ENCODE results near the gene DNAJA4. TPM values are rescaled to one million over a fixed set of nuclear protein-coding genes. Genes with fewer than 3 reads are reported as not detected.

The DNAJA4 gene
- 3.1 TPM for polyA plus RNA-seq (2013, experiment 1 of 2; ENCODE audit: insufficient read length)
- polyA plus RNA-seq (2013, experiment 2 of 2; ENCODE audit: insufficient read length): 1.8 TPM

DNA sequence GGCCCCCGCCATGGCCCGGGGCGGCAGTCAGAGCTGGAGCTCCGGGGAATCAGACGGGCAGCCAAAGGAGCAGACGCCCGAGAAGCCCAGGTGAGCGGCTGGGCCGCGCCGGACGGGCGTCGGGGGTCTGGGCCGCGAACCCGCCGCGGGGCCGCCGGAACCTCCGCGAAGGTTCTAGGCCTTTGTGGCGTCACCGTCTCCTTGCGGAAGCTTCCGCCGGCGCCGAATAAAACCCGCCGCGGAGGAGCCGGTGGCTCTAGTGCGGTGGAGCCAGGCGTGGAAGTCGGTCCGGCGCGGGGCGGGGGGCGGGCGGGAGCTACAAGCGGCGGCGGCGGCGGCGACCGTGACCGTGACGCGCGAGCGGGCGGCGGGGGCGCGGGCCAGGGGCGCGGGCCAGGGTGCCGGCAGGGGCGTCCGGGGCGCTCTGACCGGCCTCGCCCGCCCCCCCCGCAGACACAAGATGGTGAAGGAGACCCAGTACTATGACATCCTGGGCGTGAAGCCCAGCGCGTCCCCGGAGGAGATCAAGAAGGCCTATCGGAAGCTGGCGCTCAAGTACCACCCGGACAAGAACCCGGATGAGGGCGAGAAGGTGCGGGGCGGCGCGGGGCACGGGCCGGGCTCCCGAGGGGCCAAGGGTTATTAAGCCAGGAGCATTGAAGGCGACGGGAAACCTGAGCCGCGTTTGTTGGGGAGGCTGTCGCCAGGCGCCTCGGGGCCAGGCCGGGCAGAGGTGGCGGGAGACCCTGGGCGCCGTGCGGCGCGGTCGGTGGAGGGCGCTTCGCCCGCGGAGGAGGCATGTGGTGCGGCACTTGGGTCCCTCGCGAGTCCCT lies at the start of gene DNAJA4:
Gene DNAJA4 (plus strand): TSS at position 259 of the 833 bp plus-strand sequence. CDS start 202 bp downstream, at position 461.
- peak; percentile 46 for DNase-seq

DNA sequence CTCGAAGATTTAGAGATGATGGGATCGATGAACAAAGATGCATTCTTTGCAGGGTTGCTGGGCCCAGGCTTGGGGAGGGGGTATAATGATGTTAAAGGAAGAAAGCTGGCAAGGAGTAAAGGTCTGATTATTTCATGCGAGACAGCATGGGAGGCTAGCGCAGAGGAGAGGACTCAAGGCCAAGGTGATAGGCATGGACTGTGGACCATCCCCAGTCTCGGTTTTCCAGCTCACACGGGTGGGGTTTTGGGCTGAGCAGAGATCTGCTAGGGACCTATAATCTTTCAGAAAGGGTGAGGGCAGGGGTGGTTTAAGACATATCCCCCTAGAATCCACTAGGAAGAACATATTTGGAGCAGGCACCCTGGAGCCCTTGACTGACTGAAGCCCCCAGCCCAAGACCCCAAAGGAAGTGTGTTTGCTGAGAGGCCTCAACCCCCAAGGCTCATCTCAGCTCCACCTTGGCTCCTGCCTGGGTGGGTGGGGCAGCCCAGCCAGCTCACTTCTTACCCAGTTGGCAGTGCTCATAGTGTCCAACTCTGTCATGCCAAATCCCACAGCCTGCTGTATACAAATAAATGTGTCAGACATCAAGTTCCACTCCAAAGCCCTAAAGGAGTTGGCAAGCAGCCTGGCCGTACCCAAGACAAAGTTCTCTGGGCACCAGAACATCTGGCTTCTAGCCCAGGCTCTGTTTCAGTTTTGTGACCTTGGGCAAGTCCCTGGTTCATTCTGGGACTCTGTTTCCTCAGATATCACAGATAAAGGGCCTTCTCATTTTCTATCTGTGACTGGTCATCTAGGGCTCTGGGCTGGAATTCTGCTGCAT lies 47.9 kb upstream of the DNAJA4 start:
- no peak for DNase-seq

DNA sequence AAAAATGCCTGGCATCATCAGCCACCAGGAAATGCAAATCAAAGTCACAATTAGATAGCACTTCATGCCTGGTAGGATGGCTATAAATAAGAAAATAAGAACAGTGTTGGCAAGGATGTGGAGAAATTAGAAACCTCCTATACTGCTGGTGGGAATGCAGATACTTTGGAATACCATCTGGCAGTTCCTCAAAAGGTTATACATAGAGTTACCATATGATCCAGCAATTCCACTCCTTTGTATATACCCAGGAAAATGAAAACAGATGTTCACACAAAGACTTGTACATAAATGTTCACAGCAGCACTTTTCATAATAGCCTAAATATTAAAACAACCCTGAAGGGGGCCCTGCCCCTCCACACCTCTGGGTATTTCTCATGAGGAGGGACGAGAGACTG lies 43.6 kb upstream of the DNAJA4 start:
- no peak for DNase-seq

DNA sequence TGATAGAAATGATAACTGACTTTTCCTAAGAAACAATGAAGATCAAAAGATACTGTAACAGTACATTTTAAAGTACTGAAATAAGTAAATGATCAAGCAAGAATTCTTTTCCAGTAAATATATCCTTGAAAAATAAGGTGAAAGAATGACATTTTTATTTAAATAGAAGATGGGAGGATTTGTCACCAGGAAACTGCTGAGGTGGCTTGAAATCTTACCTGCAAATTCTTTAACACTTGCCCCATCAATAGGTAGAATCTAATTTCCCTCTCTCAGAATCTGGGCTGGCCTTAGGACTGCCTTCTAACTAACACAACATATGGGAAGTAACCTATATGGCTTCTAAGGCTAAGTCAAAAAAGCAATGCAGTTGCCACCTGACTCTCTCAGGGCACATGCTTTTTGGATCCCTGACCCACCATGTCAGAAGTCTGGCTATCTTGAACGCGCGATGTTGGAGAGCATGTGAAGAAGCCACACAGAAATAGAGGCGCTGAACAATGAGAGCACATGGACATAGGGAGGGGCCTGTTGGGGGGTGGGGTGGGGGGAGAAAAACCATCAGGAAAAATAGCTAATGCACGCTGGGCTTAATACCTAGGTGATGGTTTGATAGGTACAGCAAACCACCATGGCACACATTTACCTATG lies 41.5 kb upstream of the DNAJA4 start:
- DNase-seq: no peak

DNA sequence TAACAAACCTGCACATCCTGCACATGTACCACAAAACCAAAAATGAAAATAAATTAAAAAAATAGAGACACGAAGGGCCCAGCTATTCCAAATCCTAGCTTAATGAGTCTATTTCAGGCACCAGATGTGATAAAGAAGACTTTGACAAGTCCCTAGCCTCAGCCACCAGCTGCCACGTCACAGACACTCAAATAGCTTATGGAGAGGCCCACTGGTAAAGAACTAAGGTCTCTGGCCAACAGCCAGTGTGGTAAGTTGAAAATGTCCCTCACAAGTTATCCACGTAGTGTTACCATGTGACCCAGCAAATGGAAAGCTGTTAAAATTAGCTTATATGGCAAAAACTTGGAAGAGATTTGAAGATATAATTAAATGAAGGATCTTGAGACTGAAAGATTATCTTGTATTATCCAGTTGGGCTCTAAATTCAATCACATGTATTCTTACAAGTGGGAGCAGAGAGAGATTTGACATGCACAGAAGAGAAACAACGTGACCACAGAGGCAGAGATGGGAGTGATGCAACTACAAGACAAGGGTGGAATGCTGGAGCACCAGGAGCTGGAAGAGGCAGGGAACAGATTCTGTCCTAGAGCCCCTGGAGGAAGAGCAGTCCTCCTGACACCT lies 40.9 kb upstream of the DNAJA4 start:
- DNase-seq: peak; percentile 11

DNA sequence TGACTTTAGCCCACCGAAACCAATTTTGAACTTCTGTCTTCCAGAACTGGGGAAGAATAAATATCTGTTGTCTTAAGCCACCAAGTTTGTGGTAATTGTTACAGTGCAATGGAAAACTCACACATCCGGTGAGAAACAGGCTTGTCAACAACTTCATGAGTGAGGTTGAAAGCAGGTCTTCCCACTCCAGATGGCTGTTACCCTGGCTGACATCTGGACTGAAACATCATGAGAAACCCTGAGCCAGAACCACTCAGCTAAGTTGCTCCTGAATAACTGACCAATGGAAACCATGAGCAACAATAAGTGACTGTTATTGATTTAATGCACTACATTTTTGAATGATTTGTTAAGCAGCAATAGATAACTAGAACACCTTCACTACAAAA lies 40.3 kb upstream of the DNAJA4 start:
- no peak for DNase-seq

DNA sequence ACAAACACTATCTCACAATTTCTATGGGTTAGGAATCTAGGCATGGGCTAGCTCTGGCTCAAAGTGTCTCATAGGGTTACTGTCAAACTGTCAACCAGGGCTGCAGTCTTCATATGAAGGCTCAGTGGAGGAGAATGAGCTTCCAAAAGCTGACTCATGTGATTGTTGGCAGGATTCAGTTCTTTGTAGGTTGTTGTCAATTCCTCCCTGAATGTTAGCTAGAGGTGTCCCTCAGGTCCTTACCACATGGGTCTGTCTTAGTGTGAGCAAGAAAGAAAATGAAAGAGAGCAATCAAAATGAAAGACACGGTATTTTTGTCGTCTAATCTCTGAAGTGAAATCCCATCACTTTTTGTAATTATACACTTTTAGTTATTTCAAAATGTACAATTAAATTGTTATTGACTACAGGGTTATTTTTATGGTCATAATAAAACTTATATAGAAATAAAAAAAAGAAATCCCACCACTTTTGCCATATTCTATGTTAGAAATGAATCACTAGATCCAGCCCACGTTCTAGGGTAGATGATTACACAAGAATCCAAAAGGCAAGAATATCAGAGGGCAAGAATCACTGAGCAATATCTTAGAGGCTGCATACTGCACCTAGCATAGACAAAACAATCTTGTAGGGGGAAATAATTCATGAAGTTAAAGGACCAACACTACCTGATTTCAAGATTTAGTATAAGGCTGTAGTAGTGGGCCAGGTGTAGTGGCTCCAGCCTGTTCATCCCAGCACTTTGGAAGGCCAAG lies 38.4 kb upstream of the DNAJA4 start:
- DNase-seq: no peak

DNA sequence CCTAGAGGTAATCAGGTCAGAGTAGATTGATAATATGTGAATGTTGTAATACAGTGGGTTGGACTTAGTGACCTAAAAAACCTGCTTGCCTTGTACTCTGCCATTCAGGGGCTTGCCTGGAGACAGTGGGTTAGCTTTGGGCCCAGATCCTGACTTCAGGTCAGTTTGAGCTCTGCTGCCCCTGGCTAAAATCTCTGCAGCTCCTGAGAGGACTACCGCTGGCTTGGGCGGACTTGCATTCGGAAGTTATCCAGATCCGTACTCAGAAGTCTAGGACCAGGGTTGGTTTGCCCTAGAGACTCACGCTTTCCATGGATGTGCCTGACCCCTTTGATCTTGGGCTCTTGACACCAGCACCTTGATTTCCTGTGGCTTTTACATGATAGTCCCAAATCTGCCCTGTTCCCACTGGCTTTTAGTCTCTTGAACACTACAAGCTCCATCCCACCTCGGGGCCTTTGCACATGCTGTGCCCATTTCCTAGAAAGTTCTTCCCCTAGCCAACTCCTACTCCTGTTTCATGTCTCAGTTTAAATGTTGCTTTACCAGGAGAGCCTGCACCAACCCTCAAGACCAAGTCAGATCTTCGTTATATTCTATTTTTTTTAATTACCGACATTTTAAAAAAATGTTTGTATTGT lies 35.9 kb upstream of the DNAJA4 start:
- DNase-seq: no peak

DNA sequence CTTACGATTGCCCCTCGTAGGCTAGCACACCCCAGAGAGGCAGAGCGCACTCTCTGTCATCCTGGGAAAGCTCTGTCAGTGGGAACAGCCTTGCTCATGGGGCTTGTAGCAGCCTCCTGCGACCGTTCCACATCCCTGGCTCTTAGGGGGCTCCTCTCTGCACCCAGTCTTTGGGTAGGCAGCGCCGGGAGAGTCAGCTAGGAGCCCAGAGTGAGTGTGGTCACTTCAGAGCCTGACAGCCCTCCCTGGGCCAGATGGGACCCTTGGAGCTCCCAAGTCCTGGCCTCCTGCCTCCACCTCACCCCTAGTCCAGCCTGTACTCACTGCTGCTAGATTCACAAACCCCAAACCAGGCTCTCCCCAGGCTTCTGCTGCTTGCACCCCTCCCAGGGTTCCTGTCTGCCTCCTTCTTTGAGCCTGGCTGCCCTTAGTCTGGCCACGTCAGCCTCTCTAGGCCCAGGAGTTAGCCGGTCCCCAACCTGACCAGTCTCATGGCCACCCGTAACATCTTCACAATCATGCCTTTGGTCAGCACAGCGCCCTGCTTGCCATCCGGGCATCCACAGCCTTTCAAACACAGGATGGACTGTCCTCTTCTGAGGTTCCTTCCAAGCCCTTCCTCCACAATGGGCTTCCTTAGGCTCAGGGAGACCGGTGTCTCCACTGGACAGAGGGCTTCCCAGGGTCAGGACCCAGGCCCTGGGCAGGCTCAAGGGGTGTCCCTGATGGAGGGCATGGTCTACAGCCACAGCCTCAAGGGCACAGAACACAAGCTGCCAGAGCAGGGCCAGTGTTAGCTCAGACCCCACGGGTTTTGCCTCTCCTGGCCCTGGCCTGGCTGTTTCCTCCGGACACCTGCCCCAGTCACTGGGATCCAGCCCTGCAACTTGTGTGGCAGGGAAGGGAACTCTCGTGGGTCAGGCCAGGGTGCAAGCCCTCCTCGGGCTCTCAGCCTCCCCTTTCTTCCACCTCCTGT lies 34.6 kb upstream of the DNAJA4 start:
- DNase-seq: no peak

DNA sequence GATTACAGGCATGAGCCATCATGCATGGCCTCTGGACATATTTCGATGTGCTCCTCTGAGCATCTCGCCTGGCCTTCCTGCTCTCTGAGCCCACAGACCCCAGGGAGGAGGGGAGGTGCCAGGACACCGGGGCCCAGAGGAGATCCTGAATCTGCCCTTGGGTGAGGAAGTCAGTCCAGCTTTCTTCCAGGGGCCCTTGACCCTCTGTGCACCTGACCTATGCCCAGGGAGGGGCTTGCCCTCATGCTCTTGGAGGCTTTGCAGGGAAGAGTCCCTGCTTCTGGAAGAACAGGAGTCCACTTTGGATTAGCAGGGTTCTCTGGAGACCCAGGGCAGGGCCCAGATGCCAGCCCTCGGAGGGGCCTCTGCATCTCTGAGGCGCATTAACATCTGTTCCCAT lies 31.4 kb upstream of the DNAJA4 start:
- no peak for DNase-seq

DNA sequence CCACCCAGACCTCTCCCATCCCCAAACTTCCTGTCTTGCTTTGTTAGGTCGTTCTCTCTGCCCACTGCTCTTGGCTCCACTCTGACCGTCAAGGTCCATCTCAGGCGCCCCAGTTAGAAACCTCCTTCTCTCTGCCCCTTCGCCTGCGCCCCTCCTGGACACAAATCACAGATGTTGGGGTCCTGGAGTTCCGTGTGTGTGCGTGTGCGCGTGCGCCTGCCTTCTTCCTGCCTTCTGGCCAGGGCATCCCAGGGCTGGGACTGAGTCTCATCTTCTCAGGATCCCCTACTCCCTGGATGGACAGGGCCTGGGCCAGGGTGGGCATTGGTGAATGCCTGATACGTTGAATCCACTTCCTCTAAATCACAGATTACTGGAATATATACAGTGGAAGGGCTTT lies 30.9 kb upstream of the DNAJA4 start:
- no peak for DNase-seq

DNA sequence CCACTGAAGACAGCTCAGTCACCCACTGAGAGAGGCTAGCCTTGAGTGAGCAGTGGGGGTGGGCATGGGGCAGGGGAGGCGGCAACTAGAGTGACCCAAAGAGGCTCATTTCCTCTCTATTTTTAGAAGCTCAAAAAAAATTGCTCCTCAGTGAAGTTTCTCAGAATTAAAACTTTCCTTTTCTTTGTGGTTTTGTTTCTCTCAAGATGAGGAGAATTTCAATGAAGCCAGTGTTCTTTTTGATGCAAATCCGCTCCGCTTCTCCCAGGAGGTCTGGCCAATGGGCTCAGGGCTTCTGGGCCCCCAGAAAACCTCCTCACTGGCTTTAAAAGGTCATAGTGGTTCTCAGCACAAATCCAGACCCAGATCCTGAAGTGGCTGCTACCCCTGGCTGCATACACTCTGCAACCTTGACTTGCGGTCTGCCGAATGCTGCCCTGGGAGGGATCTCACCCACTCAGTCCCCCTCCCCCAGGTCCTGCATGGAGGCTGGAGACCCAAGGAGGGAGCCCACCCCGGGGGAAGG lies 29.8 kb upstream of the DNAJA4 start, which contains the start of gene ACSBG1:
Gene ACSBG1 (minus strand): TSS at position 51 of the 526 bp plus-strand sequence. CDS start 64 bp downstream, outside the sequence.
- DNase-seq: no peak

DNA sequence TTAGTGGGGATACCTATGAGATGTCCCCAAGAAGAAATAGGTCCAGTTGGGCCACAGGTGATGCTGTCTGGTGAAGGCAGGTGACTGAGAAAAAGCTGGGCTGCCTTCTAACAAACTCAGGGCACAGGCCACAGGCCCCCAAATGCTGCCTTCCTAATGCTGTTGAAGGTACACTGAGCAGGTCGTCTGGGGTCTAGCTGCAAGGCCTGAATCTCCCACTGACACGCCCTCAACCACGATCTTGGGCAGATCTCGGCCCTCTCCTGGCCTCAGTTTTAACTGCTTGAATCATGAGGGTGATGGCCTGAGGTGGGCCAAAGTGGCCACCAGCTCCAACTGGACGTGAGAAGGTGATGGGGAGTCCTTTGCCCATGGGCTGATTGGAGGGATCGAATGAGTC lies 27.9 kb upstream of the DNAJA4 start:
- no peak for DNase-seq

DNA sequence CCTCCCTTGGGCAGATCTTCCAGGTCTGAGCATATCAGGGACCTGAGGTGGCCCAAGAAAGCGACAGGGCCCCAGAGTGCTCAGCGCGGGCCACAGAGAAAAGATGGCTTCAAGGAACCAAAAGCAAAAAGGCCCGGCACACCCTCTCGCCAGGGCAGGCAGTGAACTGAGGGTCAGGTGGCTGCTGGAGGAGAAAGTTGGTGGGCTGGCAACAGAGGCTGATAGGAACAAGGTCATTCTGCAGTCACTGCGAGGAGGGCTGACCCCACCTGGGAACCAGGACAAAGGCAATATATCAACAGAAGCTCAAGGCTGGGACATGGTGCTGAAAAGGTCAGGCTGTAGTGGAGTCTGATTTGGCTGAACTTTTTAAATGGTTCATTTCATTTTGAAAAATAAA lies 27.2 kb upstream of the DNAJA4 start:
- DNase-seq: no peak

DNA sequence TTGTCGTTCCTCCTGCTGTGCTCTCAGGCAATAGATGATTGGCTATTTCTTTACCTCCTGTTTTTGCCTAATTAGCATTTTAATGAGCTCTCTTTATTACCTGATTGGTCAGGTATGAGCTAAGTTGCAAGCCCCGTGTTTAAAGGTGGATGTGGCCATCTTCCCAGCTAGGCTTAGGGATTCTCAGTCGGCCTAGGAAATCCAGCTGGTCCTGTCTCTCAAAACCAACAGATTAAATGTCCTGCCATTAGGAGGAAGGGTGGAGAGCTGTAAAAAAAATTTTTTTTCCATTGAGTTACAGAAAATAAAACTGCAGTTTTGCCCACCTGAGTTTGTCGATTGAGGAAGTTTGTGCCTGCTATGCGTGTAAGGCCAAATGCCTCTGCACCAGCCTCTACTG lies 24.6 kb upstream of the DNAJA4 start:
- no peak for DNase-seq

DNA sequence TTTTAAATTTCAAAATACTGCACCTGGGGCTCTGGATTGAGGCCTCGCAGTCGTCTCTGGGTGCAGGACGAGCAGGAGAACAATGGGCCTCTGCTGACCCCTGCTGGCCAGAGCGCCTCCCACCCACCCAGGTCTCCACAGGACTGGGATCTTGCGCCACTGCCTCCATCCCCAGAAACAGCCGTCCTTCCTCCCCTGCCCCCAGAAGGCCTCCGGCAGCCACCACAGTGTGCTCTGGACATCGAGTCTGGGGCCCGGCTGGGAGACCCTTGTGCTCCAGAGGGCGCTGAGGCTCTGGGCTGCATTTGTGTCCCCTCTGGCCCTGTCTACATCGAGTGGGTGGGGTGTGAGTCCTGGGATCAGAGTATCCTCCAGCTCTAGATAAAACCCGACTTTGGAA lies 23.3 kb upstream of the DNAJA4 start:
- peak; percentile 60 for DNase-seq

DNA sequence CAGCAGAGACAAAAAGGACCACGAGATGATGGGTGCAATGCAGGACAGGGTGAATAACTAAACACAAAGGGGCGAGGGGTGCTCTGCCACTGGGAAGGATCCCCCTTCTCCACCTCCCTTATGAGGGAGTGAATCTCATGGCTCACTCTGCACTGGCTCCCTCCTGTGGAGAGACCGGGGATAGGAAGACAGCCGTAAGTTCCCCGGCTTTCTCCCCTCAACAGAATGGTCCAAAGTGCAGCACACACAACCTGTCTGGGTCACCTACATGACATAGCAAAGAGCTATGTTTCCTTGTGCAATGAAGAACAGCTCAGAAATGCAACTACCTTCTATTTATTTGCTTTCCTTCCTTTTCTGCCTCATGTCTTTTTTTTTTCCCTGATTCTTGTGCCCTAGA lies 22.2 kb upstream of the DNAJA4 start:
- DNase-seq: peak; percentile 15

DNA sequence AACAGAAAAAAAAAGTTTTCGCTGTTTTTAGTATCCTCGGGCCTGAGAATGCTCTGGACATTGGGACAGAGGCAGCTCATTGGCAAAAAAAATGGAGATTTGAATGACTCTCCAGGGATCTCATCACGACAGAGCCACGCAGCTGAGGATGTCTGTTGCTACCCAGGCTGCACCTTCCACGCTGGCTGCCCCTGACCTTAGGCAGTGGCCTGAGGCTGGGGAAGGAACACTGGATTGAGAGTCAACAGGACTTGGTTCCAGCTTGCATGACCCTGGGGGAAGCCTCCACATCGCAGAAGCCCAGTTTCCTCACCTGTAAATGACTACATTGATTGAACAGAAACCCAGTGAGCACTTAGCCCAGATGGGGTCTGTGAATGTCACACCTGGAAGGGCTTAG lies 21.3 kb upstream of the DNAJA4 start:
- DNase-seq: no peak

DNA sequence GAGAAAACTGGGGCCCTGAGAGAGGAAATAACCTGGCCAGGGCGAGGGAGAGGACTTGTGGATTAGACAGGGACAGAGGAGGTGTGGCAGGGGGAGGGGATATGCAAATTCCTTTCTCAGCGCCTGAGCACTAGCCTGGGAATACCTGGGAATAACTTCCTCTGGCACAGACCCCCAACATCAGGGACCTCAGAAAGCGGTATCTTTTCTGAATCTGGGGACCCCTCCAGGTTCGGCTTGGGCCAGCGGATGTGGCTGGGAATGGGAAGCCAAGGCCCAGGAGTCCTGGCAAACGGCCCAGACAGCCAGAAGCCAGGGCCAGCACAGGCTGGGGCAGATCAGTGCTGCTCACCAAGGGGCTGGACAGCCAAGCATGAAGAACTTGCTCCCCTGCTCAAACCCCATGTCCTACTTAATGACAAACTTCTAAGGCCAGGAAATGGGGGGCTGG lies 20.8 kb upstream of the DNAJA4 start:
- DNase-seq: peak; percentile 22

DNA sequence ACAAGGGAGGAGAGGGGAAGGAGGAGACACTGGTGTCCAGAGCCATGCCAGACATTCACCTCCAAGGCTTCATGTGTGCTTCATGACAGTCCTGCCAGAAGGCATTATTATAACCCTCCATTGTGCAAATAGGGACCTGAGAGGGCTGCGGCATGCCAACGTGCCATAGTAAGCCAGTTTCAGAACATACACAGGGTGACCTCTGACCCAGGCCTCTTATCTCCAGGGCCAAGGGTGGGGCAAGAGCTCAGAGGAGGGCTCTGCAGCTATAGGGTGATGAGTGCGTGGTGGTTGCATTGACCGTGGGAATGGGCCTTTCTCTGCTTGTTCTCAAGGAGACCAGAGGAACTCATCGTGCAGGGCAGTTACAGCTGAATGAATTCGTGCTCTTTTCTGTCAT lies 20.3 kb upstream of the DNAJA4 start:
- DNase-seq: no peak
